Raji (cell line): ENCODE results near the gene KANK4.

Experiments
- POLR2A ChIP-seq: IDR thresholded peaks from 2 replicates; pipeline ENCODE4 v1.6.1; 2011; ENCODE audit warnings: low read depth, low read length, control low read depth; ENCODE audit not compliant: insufficient read depth

The KANK4 gene

GRCh38 chr1:62221171-62221570, 98.1 kb downstream of the KANK4 start:
- TF ChIP-seq POLR2A, result no peak

GRCh38 chr1:62218604-62219003, 100.6 kb downstream of the KANK4 start:
- no peak for TF ChIP-seq POLR2A

GRCh38 chr1:62213075-62213914, 105.9 kb downstream of the KANK4 start:
- TF ChIP-seq POLR2A, result no peak

- no peak for TF ChIP-seq POLR2A
Measured at GRCh38 chr1:62212411-62212810, 106.8 kb downstream of the KANK4 start.

GRCh38 chr1:62210960-62211359, 108.3 kb downstream of the KANK4 start:
- no peak for TF ChIP-seq POLR2A

- no peak for TF ChIP-seq POLR2A
Measured at GRCh38 chr1:62209931-62210595, 109.2 kb downstream of the KANK4 start.

- no peak for TF ChIP-seq POLR2A
Measured at GRCh38 chr1:62208970-62209369, 110.3 kb downstream of the KANK4 start.

- TF ChIP-seq POLR2A, result no peak
Measured at GRCh38 chr1:62208087-62208486, 111.1 kb downstream of the KANK4 start.

- no peak for TF ChIP-seq POLR2A
Measured at GRCh38 chr1:62207187-62207586, 112.0 kb downstream of the KANK4 start.

GRCh38 chr1:62198781-62199125, 120.5 kb downstream of the KANK4 start:
- no peak for TF ChIP-seq POLR2A

GRCh38 chr1:62198069-62198780, 121.0 kb downstream of the KANK4 start:
- no peak for TF ChIP-seq POLR2A

GRCh38 chr1:62196086-62196690, 123.0 kb downstream of the KANK4 start:
- TF ChIP-seq POLR2A, result no peak

GRCh38 chr1:62194651-62195544, 124.3 kb downstream of the KANK4 start, which contains the start of gene L1TD1:
Gene L1TD1, plus strand, starts transcription at chr1:62194849. Its CDS starts 11,780 bp downstream, at chr1:62206629.
- no peak for TF ChIP-seq POLR2A

GRCh38 chr1:62188111-62188510, 131.1 kb downstream of the KANK4 start:
- TF ChIP-seq POLR2A, result no peak
